ENCODE measurements around the gene TBC1D9.
A peak's percentile ranks its signal among the peaks of the same experiment; 100 is the strongest.

The TBC1D9 gene

DNA sequence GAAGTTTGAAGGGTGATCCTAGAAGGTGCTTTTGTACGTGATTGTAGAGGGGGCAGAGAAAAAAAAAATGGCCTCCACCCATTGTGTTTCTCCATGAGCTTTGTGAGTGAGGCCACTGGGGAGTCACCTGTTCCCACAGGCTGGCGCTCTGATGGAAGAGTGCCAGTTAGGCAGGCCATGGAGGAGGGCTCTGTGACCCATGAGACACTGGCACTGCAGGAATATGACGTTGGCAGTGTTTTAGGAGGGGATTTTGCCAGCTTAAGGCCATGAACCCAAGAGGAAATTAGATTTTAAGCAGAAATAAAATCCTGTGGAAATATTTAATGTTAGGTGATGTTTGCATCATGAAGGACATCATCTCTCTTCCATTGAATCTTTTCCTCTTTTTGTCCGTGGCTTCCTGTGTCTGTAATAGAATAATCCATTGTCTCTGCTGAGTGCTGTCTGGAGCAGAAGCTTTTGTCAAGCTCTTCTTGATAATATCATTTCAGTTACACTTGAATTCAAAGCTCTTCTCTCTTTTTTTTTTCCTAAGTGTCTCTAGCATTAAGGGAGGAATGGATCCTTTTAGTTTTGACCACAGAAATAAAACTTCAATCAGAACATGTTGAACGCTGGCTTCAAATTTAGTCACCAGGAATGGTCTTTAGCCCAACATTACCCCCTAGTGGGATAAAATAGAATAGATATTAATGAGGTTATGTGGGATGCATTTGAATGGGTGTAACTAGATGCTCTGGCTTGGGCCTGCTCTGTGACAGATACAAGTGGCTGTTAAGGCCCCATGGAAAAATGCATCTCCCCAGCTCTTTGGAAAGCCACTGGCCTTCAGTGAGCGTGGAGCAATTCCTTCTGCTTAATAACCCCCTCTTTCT, 146.4 kb downstream of the TBC1D9 start:
- peak; percentile 73 for DNase-seq

DNA sequence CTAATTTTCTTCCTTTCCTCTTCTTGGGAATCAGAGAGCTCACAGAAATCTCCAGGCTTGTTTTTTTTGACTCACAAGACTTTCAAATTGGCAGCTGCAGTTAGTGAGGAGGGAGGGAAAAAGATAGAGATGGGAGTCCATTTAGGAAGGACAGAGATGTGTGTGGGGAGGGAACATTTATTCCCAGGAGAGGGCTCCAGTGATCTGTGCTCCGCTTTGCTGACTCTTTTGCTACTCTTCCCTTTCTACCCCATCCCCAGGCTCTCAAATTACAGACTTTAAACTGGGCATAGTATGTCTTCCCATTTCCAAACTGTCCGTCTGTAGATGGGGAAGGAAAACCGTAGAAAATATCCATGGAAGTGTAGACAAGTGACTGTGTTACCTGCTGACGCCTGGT, 148.3 kb downstream of the TBC1D9 start:
- DNase-seq, result no peak

DNA sequence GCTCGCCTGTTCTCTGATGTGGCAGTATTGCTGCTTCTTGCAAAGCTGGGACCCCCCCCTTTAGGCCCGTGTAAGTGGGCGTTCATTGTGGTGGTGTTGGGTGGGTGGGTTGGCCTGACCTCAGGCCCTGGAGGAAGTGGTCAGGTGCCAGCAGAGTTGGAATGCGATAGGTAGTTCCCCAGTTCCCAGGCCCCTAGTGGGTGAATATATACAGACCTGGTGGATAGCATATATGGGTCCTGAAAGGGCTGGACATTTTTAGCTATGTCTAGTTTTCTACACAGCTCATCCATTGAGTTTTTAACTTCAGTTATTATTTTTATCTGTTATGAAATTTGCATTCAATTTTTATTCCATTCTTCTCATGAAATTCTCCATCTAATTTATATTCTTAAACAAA, 151.6 kb downstream of the TBC1D9 start:
- DNase-seq, result no peak

- DNase-seq, result no peak
Measured at GRCh38 chr4:140603286-140603685, 152.9 kb downstream of the TBC1D9 start.

DNA sequence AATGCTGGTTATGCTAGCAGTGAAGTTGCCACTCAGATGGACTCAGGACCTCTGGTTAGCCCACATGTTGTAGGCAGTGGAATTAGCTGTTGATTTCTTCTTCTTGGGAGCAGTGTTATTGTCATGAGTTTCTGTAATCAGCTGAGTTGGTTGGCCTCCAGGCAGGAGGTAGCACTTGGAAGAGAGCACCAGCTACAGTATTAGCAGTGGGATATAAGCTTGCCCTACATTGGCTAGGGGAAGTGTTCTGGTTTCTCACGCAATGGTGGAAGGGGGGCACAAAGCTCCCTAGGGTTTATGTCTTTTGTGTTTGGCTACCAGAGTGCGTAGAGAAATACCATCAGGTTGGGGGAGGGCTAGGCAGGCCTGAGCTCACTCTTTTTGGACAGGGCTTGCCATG, 153.5 kb downstream of the TBC1D9 start:
- DNase-seq, result no peak

- no peak for DNase-seq
Measured at GRCh38 chr4:140600408-140600807, 155.8 kb downstream of the TBC1D9 start.

- DNase-seq, result peak; percentile 14
Measured at GRCh38 chr4:140595065-140595464, 161.1 kb downstream of the TBC1D9 start.

DNA sequence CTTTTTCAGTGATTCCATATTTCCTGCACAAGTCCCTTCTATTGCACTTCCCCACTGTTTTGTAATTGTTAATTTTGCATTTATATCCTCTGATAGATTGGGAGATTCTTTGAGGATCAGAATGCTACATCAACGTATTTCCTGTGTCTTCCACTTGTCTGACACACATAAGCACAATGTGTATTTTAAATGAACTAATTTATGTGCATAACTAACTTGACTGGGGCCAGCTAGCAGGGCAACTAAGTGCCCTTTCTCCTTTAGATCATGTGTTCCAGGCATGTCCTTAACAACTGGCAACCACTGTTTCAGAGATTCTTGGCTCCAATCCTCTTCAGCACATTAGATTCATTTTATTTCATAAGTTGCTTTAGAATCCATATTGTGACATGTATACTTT, 171.7 kb downstream of the TBC1D9 start:
- no peak for DNase-seq

DNA sequence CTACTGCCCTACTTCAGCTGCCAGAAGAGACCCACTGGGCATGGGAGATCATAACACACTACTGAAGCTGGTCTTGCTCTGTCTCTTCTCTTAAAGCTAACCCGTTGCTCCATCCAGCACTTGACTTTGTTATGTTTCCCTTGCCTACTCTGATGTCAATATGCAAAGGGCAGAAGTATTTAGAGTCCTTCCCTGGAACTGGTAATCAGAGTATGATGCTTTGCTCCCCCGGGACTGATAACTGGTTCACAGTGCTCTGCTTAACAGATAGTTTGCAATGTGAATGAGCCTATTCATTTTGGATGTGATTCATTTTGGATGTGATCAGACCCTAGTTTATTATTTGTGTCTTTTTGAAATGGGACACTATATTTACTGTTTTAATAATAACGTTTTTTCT, 175.1 kb downstream of the TBC1D9 start:
- no peak for DNase-seq

- no peak for DNase-seq
Measured at GRCh38 chr4:140579278-140579677, 176.9 kb downstream of the TBC1D9 start.

- no peak for DNase-seq
Measured at GRCh38 chr4:140575489-140575888, 180.7 kb downstream of the TBC1D9 start.

- no peak for DNase-seq
Measured at GRCh38 chr4:140571620-140572019, 184.6 kb downstream of the TBC1D9 start.

Data from hematopoietic multipotent progenitor cell treated with erythropoietin and hydrocortisone succinate and interleukin-3 and kit ligand, for 6 days (in vitro differentiated cells).